NCI-H774 (cell line): ENCODE data around the gene SMPX.

Experiments
- DNase-seq: peaks from one replicate; lab custom pipeline; 2025; lab: John Stamatoyannopoulos, UW

Gene SMPX

GRCh38 chrX:21744060-21744459 is 13.9 kb downstream of the SMPX start:
- DNase-seq: no peak

GRCh38 chrX:21741869-21742701 is 15.8 kb downstream of the SMPX start:
- no peak for DNase-seq

- DNase-seq: no peak
Measured at GRCh38 chrX:21741364-21741763, 16.6 kb downstream of the SMPX start.

- no peak for DNase-seq
Measured at GRCh38 chrX:21740329-21741274, 17.3 kb downstream of the SMPX start.

- DNase-seq: no peak
Measured at GRCh38 chrX:21738950-21739287, 19.0 kb downstream of the SMPX start.

- DNase-seq: peak; percentile 57
Measured at GRCh38 chrX:21738210-21738949, 19.5 kb downstream of the SMPX start.

- no peak for DNase-seq
Measured at GRCh38 chrX:21735768-21736127, 22.2 kb downstream of the SMPX start.

GRCh38 chrX:21735038-21735767 is 22.7 kb downstream of the SMPX start:
- no peak for DNase-seq

GRCh38 chrX:21734175-21734574 is 23.7 kb downstream of the SMPX start:
- no peak for DNase-seq

GRCh38 chrX:21733705-21734104 is 24.2 kb downstream of the SMPX start:
- DNase-seq: no peak

- DNase-seq: no peak
Measured at GRCh38 chrX:21730026-21730425, 27.9 kb downstream of the SMPX start.

- DNase-seq: no peak
Measured at GRCh38 chrX:21728276-21728968, 29.5 kb downstream of the SMPX start.

GRCh38 chrX:21725916-21726315 is 32.0 kb downstream of the SMPX start:
- DNase-seq: no peak

- no peak for DNase-seq
Measured at GRCh38 chrX:21725496-21725895, 32.4 kb downstream of the SMPX start.

GRCh38 chrX:21723814-21724213 is 34.1 kb downstream of the SMPX start:
- no peak for DNase-seq

GRCh38 chrX:21723084-21723483 is 34.8 kb downstream of the SMPX start:
- DNase-seq: no peak

- no peak for DNase-seq
Measured at GRCh38 chrX:21721195-21721594, 36.7 kb downstream of the SMPX start.

- no peak for DNase-seq
Measured at GRCh38 chrX:21718575-21718974, 39.3 kb downstream of the SMPX start.

GRCh38 chrX:21717802-21718201 is 40.1 kb downstream of the SMPX start:
- no peak for DNase-seq

GRCh38 chrX:21715825-21716224 is 42.1 kb downstream of the SMPX start:
- DNase-seq: no peak

- DNase-seq: no peak
Measured at GRCh38 chrX:21715337-21715736, 42.6 kb downstream of the SMPX start.
